HG02642 (cell line): ENCODE data around the gene CFAP157.
A peak's percentile ranks its signal among the peaks of the same experiment; 100 is the strongest.

Source experiments
- ATAC-seq: cut with Tn5 transposase; IDR thresholded peaks from one replicate; pipeline ENCODE4 v1.9.1; 2021; ENCODE audit warnings: mild to moderate bottlenecking; ENCODE audit not compliant: unreplicated experiment, poor library complexity

Gene CFAP157

GRCh38 chr9:127714020-127714750 lies 7.4 kb downstream of the CFAP157 start:
- no peak for ATAC-seq

GRCh38 chr9:127714951-127715469 lies 8.2 kb downstream of the CFAP157 start:
- ATAC-seq: peak; percentile 4

- peak; percentile 90 for ATAC-seq
Observed at GRCh38 chr9:127715470-127716337, 8.9 kb downstream of the CFAP157 start, which contains the start of the genes PTRH1 and TTC16. Gene PTRH1 (minus strand): TSS chr9:127715663. CDS start chr9:127715639, 24 bp downstream. Gene TTC16 (plus strand): TSS chr9:127716079. CDS start chr9:127716146, 67 bp downstream.

- ATAC-seq: no peak
Observed at GRCh38 chr9:127716412-127716811, 9.6 kb downstream of the CFAP157 start.

- no peak for ATAC-seq
Observed at GRCh38 chr9:127717766-127718165, 11.0 kb downstream of the CFAP157 start.

- no peak for ATAC-seq
Observed at GRCh38 chr9:127720031-127720864, 13.5 kb downstream of the CFAP157 start.

- no peak for ATAC-seq
Observed at GRCh38 chr9:127720865-127721227, 14.1 kb downstream of the CFAP157 start.

- ATAC-seq: no peak
Observed at GRCh38 chr9:127721391-127721821, 14.6 kb downstream of the CFAP157 start.

GRCh38 chr9:127722055-127722745 lies 15.4 kb downstream of the CFAP157 start:
- no peak for ATAC-seq

- no peak for ATAC-seq
Observed at GRCh38 chr9:127723013-127723412, 16.2 kb downstream of the CFAP157 start.

GRCh38 chr9:127723444-127723843 lies 16.7 kb downstream of the CFAP157 start:
- ATAC-seq: no peak

- ATAC-seq: no peak
Observed at GRCh38 chr9:127724012-127724411, 17.2 kb downstream of the CFAP157 start.

- no peak for ATAC-seq
Observed at GRCh38 chr9:127726871-127727270, 20.1 kb downstream of the CFAP157 start.

- no peak for ATAC-seq
Observed at GRCh38 chr9:127728808-127729207, 22.0 kb downstream of the CFAP157 start.

- ATAC-seq: no peak
Observed at GRCh38 chr9:127729522-127730256, 22.9 kb downstream of the CFAP157 start.

GRCh38 chr9:127730262-127730661 lies 23.5 kb downstream of the CFAP157 start:
- no peak for ATAC-seq

GRCh38 chr9:127730799-127731410 lies 24.1 kb downstream of the CFAP157 start:
- ATAC-seq: no peak

- ATAC-seq: no peak
Observed at GRCh38 chr9:127731938-127732337, 25.1 kb downstream of the CFAP157 start.
